HG02973 (cell line): Measurements from ENCODE around the gene GAGE13.
"Not testable (repeated sequence)": the region's sequence is repeated elsewhere in the genome, so short reads cannot be mapped to it uniquely, and the experiment has no call there.

Source experiments
- ATAC-seq: cut with Tn5 transposase; IDR thresholded peaks from one replicate; pipeline ENCODE4 v1.9.1; 2021; ENCODE audit warnings: moderate library complexity; ENCODE audit not compliant: unreplicated experiment

The GAGE13 gene

GRCh38 chrX:49330421-49330820, 961 bp upstream of the GAGE13 start:
- not testable (repeated sequence) for ATAC-seq

DNA sequence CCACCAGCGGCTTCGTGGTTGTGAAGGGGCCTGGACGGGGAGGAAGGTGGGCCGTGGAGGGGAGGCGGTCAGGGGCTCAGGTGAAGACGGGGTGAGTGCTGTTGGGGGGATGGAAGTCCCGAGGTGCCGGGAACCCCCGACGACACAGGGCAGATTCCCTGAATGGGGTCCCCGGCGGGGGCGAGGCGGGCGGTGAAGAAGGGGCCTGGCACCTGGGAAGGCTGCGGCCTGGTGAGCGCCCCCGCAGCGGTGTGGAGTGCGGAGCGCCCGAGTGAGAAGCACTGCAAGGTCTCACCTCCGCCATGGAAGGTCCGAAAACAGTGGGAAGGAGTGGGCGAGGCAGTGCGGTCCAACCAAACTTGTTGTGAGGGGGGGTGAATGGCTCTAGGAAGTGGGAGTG, 459 bp downstream of the GAGE13 start:
- not testable (repeated sequence) for ATAC-seq

DNA sequence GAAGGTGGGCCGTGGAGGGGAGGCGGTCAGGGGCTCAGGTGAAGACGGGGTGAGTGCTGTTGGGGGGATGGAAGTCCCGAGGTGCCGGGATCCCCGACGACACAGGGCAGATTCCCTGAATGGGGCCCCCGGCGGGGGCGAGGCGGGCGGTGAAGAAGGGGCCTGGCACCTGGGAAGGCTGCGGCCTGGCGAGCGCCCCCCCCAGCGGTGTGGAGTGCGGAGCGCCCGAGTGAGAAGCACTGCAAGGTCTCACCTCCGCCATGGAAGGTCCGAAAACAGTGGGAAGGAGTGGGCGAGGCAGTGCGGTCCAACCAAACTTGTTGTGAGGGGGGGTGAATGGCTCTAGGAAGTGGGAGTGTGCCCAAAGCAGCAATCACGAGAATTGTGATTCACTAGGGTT, 10.1 kb downstream of the GAGE13 start:
- not testable (repeated sequence) for ATAC-seq

DNA sequence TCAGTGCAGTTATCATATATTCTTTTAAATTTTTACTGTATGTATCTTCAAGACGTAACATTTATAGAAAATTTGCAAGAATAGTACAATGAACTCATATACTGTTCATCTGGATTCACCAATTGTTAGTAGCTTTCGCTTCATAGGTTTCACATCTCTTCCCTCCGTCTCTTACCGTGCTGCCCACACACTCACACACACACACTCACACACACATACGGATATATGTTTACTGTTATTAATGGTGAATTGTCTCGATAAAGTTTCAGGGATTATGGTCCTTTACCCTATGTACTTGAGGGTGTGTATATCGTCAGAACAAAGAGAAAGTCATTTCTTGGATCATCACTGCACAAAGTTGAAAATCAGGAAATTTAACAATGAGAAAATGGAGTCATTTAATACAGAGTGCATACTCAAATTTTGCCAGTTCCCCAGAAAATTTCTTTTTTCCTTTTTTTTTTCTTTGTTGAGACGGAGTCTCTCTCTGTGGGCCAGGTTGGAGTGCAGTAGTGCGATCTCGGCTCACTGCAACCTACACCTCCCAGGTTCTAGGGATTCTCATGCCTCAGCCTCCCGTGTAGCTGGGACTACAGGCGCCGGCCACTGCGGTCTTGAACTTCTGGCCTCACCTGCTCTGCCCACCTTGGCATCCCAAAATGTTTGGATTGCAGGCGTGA, 13.3 kb downstream of the GAGE13 start:
- not testable (repeated sequence) for ATAC-seq

- ATAC-seq, result not testable (repeated sequence)
Measured at GRCh38 chrX:49345402-49345801, 14.0 kb downstream of the GAGE13 start.

DNA sequence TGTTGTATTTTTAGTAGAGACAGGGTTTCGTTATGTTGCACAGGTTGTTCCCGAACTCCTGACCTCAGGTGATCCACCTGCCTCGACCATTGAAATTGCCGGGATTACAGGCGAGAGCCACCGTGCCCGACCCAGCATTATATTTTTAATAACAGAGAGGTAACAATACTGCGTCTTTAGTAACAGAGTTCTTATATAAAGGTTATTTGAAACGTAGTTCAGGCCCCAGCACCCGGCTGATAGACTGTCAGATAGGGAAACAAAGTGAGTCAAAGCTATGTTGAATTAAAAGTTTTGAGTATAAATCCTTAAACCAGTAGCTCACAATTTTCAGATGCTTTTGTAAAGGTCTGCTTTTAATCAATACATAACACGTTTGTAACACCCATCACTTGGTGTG, 14.8 kb downstream of the GAGE13 start:
- not testable (repeated sequence) for ATAC-seq
